HEK293T (cell line): ENCODE measurements around the gene NHS.

Experiments used
- FOXK2 ChIP-seq: fragments of 450-650 bp; IDR thresholded peaks from 2 replicates; pipeline ENCODE4 v1.6.1; 2016; ENCODE audit warnings: mild to moderate bottlenecking
- FOXM1 ChIP-seq: fragments of 450-650 bp; IDR thresholded peaks from 2 replicates; pipeline ENCODE4 v1.6.1; 2017; ENCODE audit warnings: mild to moderate bottlenecking, borderline replicate concordance
- HDGF ChIP-seq: fragments of 450-650 bp; IDR thresholded peaks from 2 replicates; pipeline ENCODE4 v1.6.1; 2017; ENCODE audit warnings: antibody characterized with exemption, borderline replicate concordance
- SP1 ChIP-seq: fragments of 450-650 bp; IDR thresholded peaks from 2 replicates; pipeline ENCODE4 v1.6.1; 2017
- SUZ12 ChIP-seq: fragments of 450-650 bp; IDR thresholded peaks from 2 replicates; pipeline ENCODE4 v1.6.1; 2016; ENCODE audit warnings: mild to moderate bottlenecking

DNA sequence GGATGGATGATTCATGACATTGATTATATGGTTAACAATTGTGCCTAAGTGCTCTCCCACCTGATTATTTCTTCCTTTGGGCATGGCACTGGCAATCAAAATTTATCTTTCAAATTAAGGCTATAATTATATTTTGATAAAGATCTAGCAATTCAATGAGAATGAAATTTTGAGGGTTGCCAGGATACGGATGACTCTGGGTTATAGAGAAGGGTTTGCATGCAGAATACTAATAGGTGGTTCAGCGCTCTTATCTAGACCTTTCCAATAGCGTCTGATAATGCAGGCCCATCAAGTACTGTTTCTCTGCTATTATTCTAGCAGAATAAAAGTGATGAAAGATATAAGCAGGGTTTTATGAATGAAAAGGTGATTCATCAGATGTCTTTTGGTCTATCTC lies 287.4 kb downstream of the NHS start:
- no peak for TF ChIP-seq FOXK2
- TF ChIP-seq SP1 = no peak
- TF ChIP-seq FOXM1 = no peak
- TF ChIP-seq SUZ12 = no peak
- TF ChIP-seq HDGF = no peak
